ENCODE measurements around the gene MBP. TPM values are rescaled to one million over a fixed set of nuclear protein-coding genes. Genes with fewer than 3 reads are reported as not detected.
"Not testable (repeated sequence)": the region's sequence is repeated elsewhere in the genome, so short reads cannot be mapped to it uniquely, and the experiment has no call there.

The MBP gene
- total RNA-seq, 1 experiment from 2014 or later: not detected

- DNase-seq (ENCODE audit: low spot score): no peak
Observed at GRCh38 chr18:77006305-77007175, 126.0 kb downstream of the MBP start.

DNA sequence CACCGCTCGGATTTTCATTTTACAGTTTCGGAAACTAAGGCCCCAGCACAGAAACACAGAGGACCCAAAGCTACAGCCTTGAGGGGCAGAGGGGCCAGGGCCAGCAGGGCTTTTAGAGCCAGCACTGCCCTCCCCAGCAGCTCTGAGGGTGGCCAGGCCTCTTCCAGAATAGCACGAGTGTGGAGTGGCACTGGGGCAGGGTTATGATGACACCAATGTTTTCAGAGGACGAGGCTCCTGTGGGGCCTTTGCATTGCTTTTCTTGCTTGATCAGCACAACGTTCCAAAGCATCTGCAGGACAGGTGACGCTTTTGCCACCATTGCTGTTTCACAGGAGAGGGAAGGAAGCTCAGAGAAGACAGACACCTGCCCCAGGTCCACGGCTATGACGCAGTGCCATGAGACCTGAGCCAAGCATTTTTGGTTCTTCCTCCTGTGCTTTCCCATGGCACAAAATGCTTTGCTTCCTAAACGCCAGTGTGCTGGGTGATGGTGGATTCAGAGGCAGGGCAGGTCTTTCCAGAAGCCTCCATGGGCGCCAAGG is 126.9 kb downstream of the MBP start:
- no peak for DNase-seq (ENCODE audit: low spot score)

- no peak for DNase-seq (ENCODE audit: low spot score)
Observed at GRCh38 chr18:77004555-77005380, 127.8 kb downstream of the MBP start.

GRCh38 chr18:77003316-77003715 is 129.3 kb downstream of the MBP start:
- DNase-seq (ENCODE audit: low spot score): no peak

DNA sequence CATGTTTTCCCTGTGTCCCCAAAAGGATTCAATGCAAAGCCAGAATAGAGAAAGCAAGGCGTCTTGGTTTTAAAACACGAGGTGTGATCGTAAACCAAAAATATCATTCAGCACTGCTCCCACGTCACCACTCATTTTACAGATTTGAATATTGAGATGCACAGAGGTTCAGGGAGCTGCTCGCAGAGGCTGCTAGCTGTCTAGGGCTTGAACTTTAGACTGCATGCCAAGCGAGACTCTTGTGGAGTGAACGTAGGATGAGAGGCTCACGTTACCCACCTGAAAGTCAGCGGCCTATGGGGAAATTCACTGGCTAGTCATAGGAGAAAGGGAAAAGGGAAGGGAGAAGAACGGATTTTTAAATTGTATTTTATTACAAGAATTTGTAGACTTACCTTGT is 130.1 kb downstream of the MBP start:
- no peak for DNase-seq (ENCODE audit: low spot score)

DNA sequence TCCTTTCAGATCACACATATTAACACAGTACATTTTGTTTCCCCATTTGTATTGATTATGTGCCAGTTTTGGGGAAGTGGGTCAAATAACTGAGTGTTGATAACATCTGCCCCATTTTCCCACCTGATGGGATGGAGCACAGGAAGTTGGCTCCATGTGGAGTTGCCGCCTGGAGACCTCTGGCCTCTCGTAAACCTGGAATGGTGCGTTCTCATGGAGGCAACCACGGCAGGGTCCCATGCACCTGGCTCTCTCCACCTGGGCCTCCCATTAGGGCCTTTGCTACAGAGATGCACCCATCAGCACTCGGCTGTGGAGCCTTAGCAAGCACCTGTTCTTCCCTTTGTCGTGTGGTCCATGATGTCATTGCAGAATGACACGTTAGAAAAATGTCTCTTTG is 130.6 kb downstream of the MBP start:
- no peak for DNase-seq (ENCODE audit: low spot score)

DNA sequence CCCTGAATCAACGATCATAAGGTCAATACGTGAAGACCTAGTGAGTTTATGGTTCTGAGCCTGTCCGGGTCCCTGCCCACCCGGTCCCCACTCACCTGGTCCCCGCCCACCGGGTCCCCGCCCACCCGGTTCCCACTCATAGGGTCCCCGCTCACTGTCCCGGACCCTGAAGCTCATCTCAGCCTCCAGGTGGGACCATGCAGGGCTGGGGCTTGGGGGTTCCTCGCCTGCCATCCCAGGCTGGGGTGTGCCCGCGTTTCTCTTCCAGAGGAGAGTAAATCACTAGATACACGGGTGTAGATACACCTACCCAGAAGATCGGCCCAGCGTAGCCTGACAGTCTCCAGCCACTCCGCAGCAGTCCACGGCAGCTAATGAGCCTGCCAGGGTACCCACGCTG is 131.5 kb downstream of the MBP start:
- no peak for DNase-seq (ENCODE audit: low spot score)

DNA sequence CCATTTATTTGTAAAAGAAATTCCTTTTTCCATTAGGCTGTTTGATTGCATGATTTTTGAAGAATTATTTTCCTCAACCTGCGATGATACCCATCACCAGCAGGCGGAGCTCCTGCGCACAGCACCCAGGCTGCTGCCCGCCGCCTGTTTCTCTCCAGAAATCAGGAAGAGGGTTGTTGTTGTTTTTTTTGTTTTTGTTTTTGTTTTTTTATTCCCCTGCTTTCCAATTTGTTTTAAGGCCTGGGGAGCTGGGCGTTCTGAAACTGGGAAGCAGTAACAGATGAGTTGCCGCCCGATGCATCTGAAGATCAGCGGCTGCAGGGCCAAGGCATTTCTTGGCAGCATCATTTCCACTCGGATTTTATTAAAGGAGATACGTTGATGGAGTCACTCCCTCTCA is 132.1 kb downstream of the MBP start:
- DNase-seq (ENCODE audit: low spot score): peak; percentile 6

DNA sequence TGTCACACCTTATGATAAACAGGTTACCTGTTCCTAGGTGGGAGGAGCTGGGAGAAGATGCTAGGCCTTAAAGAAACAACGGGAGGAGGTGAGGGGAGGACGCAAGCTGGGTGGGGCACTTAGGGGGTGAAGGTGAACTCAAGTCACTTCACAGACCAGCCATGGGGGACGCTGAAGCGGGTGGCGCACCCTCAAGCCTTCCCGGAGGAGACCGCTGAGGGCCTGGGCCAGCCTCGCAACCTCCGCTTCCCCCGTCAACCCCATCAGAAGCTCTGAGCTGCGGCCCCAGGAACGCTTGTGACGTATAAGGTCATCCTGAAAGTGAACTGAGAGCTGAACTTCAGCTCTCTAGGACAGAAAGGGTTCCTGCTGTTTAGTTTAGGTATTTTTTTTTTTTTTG is 133.5 kb downstream of the MBP start:
- no peak for DNase-seq (ENCODE audit: low spot score)

DNA sequence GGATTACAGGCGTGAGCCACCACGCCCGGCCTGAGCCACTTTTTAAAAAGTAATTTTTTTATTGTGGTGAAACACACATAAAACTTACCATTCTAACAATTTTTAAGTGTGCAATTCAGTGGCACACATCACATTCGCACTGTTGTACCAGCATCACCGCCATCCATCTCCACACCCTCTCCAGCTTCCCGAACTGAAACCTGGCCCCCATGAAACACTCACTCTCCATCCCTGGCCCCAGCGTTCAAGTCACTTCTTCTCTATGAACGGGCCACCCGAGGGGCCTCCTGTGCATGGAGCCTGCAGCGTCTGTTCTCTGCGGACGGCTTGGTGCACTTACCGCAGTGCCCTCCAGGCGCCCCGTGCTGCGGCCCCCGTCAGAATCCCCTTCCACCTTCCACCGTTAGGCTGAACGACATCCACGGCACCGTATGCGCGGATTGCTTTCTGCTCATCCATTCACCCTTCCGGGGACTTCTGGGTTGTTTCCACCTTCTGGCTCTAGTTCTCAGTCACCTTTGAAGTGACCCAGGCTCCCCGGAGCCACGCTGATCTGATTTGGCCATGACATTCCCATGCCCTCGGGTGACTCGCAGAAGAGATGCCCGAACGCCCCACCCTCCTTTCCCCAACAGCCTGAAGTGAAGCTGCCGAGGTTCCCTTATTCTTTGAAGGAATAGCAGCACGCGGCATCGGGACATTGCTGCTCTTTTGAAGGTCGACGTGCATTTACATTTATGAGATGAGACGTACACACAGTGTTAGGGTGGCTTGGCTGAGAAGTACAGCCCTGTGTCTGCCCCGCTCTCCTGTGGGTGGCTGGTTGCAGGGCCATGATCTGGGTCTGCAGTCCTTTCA is 134.4 kb downstream of the MBP start:
- DNase-seq (ENCODE audit: low spot score): no peak

DNA sequence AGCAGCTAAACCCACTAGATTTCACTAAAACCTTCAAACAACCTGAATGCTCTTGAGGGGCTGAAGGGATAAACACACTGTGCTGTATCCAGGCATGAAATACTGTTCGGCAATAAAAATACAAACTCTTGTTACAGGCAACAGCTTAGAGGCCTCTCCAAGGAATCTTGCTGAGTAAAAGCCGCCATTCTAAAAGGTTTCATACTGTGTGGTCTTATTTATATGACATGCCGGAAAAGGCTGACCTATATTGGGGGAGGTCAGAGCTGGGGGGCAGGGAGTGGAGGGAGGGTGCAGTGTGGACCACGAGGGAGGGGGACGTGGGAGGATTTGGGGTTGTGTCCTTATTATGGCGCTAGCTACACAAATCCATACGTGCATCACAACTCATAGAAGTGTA is 136.2 kb downstream of the MBP start:
- DNase-seq (ENCODE audit: low spot score): no peak

DNA sequence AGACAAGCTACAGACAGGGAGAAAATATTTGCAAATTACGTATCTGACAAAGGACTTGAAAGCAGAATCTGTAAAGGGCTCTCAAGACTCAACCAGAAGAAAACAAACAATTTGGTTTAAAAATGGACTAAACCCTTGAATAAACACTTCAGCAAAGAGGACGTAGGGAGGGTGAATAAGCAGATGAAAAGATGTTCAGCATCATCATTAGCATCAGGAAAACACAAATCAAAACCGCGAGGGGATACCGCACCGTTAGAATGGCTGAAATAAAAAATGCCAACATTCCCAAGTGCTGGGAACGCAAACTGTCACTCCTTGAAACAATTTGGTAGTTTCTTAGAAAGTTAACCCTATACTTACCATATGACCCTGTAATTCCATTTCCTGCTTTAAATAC is 136.7 kb downstream of the MBP start:
- DNase-seq (ENCODE audit: low spot score): no peak

DNA sequence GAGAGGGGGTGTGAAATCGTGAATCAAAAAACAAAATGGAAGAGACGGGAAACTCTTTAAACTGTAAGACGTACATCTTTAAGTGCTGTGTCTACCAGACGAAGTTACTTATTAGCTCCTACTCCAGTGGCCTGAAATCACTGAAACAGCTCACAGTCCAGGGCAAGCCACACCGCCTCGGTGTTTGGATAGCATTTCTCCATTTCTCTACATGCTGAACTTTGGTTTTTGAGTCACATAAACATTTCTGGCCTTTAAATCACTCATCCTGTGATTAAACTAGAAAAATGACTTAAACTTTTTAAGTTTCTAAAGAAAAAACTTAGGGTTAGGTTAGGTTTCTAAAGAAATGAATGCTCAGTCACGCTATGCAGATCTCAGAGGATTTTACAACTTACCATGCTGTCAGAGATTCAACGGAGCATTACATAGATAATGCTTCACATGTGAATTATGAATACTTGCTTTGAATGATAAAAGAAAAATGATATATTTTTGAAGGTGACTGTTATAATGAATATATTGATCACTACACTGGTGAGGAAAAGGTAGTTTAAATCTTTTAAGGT is 138.4 kb downstream of the MBP start:
- no peak for DNase-seq (ENCODE audit: low spot score)

- DNase-seq (ENCODE audit: low spot score): no peak
Observed at GRCh38 chr18:76993573-76993972, 139.0 kb downstream of the MBP start.

GRCh38 chr18:76993085-76993382 is 139.5 kb downstream of the MBP start:
- no peak for DNase-seq (ENCODE audit: low spot score)

- DNase-seq (ENCODE audit: low spot score): no peak
Observed at GRCh38 chr18:76992226-76993084, 140.1 kb downstream of the MBP start.

- DNase-seq (ENCODE audit: low spot score): no peak
Observed at GRCh38 chr18:76991021-76991688, 141.4 kb downstream of the MBP start.

- DNase-seq (ENCODE audit: low spot score): not testable (repeated sequence)
Observed at GRCh38 chr18:76990343-76991020, 142.1 kb downstream of the MBP start.

DNA sequence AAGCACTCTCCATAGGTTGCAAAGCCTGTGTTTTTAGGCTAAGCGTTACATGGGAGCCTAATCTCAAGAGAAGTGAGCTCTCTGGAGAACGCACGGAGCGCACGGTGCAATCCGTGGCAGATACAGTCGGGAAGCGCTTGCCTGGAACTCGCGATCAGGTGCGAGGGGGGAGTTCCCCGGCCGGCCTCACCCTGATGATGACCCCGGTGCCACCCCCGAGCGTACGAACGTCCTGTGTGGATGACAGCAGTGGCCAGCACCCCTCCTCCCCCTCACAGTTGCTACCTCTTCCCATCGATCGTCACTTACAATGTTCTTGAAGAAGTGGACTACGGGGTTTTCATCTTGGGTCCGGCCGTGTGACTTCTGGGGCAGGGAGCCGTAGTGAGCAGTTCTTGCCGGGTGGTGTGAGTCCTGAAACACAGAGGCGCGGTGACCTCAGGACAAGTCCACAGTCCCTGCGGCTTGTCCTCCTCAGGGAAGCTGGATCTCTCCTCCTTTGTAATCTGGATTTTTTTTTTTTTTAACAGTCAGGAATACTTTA is 142.9 kb downstream of the MBP start:
- no peak for DNase-seq (ENCODE audit: low spot score)
